Measurements from ENCODE around the gene BTNL8. TPM values are rescaled to one million over a fixed set of nuclear protein-coding genes. Genes with fewer than 3 reads are reported as not detected.

BTNL8 gene
- total RNA-seq, 1 donor from 2014 or later = 0.59 TPM

DNA sequence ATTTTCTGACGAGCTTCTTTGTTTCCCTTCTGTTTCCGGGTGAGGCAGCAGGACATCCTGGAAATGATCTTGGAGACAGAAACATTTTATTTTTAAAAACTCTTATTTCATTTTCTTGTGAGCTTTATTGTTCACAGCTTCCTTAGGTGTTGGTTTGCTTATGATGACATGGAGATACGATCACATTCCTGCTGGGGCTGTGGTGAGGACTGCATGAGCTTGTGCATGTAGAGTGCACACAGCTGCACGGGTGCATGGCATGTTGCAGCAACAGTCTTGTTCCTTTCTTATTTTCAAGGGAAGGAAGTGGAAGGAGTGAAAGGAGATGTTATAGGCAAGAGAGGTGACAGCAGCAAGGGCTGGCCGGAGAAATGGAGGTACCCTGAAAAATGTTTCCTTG is 1.2 kb downstream of the BTNL8 start:
- TF ChIP-seq, protein P1, sequence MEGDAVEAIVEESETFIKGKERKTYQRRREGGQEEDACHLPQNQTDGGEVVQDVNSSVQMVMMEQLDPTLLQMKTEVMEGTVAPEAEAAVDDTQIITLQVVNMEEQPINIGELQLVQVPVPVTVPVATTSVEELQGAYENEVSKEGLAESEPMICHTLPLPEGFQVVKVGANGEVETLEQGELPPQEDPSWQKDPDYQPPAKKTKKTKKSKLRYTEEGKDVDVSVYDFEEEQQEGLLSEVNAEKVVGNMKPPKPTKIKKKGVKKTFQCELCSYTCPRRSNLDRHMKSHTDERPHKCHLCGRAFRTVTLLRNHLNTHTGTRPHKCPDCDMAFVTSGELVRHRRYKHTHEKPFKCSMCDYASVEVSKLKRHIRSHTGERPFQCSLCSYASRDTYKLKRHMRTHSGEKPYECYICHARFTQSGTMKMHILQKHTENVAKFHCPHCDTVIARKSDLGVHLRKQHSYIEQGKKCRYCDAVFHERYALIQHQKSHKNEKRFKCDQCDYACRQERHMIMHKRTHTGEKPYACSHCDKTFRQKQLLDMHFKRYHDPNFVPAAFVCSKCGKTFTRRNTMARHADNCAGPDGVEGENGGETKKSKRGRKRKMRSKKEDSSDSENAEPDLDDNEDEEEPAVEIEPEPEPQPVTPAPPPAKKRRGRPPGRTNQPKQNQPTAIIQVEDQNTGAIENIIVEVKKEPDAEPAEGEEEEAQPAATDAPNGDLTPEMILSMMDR (IDR thresholded peaks at IDR 0.05; ENCODE audit: unreplicated experiment) = no peak
- no peaks in the 10 kb centered on the region for H3K36me3 Mint-ChIP-seq (ENCODE audit: low read depth, unreplicated experiment)
- H3K27ac Mint-ChIP-seq (ENCODE audit: unreplicated experiment) = no peak overlapping the region
- H3K4me1 Mint-ChIP-seq (ENCODE audit: unreplicated experiment) = peaks cover 14% of the 10 kb centered on the region
- no peak for DNase-seq (ENCODE audit: low spot score)
- H3K4me3 Mint-ChIP-seq (ENCODE audit: unreplicated experiment) = no peak overlapping the region
- H3K9me3 Mint-ChIP-seq (ENCODE audit: unreplicated experiment) = no peaks in the 10 kb centered on the region
- no peaks in the 10 kb centered on the region for H3K27me3 Mint-ChIP-seq (ENCODE audit: unreplicated experiment)

DNA sequence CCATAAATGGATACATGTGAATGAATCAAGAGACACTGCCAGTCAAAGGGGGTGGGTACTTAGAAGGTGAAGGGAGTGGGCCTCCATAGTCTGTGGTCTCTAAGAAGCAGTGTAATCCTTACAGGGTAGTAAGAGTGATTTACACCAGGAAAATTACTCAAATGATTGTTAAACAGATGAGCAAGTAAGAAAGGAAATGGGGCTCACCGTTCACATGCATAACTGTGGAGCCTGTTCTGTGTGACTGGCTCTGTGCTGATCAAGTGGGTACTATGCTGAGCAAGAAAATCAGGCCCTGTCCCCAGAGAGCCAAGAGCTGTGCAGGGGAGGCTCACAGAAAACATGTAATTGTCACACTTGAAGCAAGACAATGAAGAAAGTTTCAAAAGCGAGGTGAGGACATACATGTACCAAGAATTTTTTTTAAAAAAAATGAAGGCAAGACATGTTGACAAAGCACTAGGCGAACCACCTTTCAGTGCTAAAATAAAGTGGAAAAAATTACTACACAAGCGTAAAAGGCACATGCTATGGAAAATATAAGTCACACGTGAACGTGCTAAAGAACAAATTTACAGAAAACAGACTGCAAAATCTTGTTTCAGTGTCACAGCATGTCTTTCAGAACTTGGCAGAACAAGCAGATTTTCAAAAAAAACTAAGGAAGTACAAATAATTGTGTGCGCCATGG is 2.5 kb downstream of the BTNL8 start:
- H3K36me3 Mint-ChIP-seq (ENCODE audit: low read depth, unreplicated experiment) = no peaks in the 10 kb centered on the region
- H3K4me1 Mint-ChIP-seq (ENCODE audit: unreplicated experiment) = peaks cover 14% of the 10 kb centered on the region
- no peak for DNase-seq (ENCODE audit: low spot score)
- no peak overlapping the region for H3K4me3 Mint-ChIP-seq (ENCODE audit: unreplicated experiment)
- H3K27ac Mint-ChIP-seq (ENCODE audit: unreplicated experiment) = no peak overlapping the region
- H3K9me3 Mint-ChIP-seq (ENCODE audit: unreplicated experiment) = no peaks in the 10 kb centered on the region
- H3K27me3 Mint-ChIP-seq (ENCODE audit: unreplicated experiment) = no peaks in the 10 kb centered on the region
- TF ChIP-seq, protein P1 (IDR thresholded peaks at IDR 0.05; ENCODE audit: unreplicated experiment) = no peak

DNA sequence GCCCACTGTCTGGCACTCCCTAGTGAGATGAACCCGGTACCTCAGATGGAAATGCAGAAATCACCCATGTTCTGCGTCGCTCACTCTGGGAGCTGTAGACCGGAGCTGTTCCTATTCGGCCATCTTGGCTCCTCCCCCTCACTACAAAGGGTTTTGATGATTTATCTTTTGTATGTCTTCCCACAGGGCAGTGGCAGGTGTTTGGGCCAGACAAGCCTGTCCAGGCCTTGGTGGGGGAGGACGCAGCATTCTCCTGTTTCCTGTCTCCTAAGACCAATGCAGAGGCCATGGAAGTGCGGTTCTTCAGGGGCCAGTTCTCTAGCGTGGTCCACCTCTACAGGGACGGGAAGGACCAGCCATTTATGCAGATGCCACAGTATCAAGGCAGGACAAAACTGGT is 9.4 kb downstream of the BTNL8 start:
- H3K4me1 Mint-ChIP-seq (ENCODE audit: unreplicated experiment) = peaks cover 25% of the 10 kb centered on the region
- TF ChIP-seq, protein P1 (IDR thresholded peaks at IDR 0.05; ENCODE audit: unreplicated experiment) = no peak
- peak overlapping the region; percentile 24 for H3K27ac Mint-ChIP-seq (ENCODE audit: unreplicated experiment)
- H3K27me3 Mint-ChIP-seq (ENCODE audit: unreplicated experiment) = peaks cover 2% of the 10 kb centered on the region
- H3K4me3 Mint-ChIP-seq (ENCODE audit: unreplicated experiment) = no peak overlapping the region
- no peaks in the 10 kb centered on the region for H3K9me3 Mint-ChIP-seq (ENCODE audit: unreplicated experiment)
- H3K36me3 Mint-ChIP-seq (ENCODE audit: low read depth, unreplicated experiment) = no peaks in the 10 kb centered on the region
- no peak for DNase-seq (ENCODE audit: low spot score)

DNA sequence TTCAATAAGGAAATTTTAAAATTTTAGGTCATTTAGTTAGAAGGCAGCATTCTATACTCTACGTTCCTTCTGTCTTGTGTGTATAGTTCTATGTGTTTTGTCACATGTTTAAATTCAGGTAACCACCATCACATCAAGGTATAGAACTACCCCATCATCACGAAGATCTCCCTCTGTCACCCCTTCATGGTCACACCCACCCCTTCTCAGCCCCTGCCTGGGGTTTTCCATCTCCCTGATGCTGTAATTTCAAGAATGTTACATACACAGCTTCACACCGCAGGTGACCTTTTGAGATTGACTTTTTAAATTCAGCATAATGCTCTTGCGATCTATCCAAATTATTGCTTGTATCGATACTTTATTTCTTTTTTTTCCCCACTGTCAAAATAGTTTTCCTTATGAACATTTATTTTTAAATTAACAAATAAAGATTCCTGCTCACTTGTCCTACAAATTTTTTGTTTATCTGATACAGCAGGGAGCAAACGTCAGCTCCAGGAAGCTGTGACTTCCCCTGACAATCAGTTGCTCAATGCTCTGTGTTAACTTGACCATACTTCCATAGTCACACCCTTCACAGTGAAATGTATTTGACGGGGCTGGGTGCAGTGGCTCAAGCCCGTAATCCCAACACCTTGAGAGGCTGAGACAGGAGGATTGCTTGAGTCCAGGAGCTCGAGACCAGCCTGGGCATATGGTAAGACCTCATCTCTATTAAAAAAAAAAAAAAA is 10.2 kb downstream of the BTNL8 start:
- H3K4me1 Mint-ChIP-seq (ENCODE audit: unreplicated experiment) = peaks cover 25% of the 10 kb centered on the region
- peaks cover 2% of the 10 kb centered on the region for H3K27me3 Mint-ChIP-seq (ENCODE audit: unreplicated experiment)
- peak overlapping the region; percentile 53 for H3K27ac Mint-ChIP-seq (ENCODE audit: unreplicated experiment)
- H3K4me3 Mint-ChIP-seq (ENCODE audit: unreplicated experiment) = no peak overlapping the region
- H3K36me3 Mint-ChIP-seq (ENCODE audit: low read depth, unreplicated experiment) = no peaks in the 10 kb centered on the region
- no peak for DNase-seq (ENCODE audit: low spot score)
- H3K9me3 Mint-ChIP-seq (ENCODE audit: unreplicated experiment) = no peaks in the 10 kb centered on the region
- TF ChIP-seq, protein P1 (IDR thresholded peaks at IDR 0.05; ENCODE audit: unreplicated experiment) = no peak

DNA sequence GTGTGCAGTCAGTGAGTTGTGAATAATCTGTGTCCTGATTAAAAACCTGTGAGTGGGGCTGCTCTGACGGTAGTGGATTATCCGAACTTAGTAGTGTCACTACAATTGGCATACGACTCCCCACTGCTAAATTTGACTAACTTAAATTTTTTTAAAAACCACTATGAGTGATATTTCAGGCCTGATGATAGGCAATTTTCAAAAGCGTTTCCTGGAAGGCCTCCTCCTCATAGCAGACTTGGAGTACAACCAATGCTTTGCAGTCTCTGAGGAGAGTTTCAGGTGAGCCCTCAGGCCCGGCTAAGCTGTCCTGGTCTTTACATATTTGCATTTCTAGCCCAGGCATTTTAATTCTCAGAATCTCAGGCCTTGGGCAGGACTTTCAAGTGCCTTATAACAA is 10.8 kb downstream of the BTNL8 start:
- H3K4me3 Mint-ChIP-seq (ENCODE audit: unreplicated experiment) = no peak overlapping the region
- peaks cover 25% of the 10 kb centered on the region for H3K4me1 Mint-ChIP-seq (ENCODE audit: unreplicated experiment)
- H3K36me3 Mint-ChIP-seq (ENCODE audit: low read depth, unreplicated experiment) = no peaks in the 10 kb centered on the region
- TF ChIP-seq, protein P1 (IDR thresholded peaks at IDR 0.05; ENCODE audit: unreplicated experiment) = no peak
- H3K27me3 Mint-ChIP-seq (ENCODE audit: unreplicated experiment) = peaks cover 2% of the 10 kb centered on the region
- no peak for DNase-seq (ENCODE audit: low spot score)
- H3K9me3 Mint-ChIP-seq (ENCODE audit: unreplicated experiment) = no peaks in the 10 kb centered on the region
- peak overlapping the region; percentile 17 for H3K27ac Mint-ChIP-seq (ENCODE audit: unreplicated experiment)

Measured in endothelial cell (in vitro differentiated cells).